Peyer's patch (tissue), 4 donors: ENCODE data around the gene SVOPL.

ENCODE experiments used
- POLR2A ChIP-seq, 2 donors: fragments of 450-650 bp; IDR thresholded peaks; one replicate each; pipeline ENCODE4 v1.5.1; 2017; ENCODE audit warnings: antibody characterized with exemption in 2 of 2, mild to moderate bottlenecking in 2 of 2, moderate library complexity in 2 of 2
- TF ChIP-seq, protein P1 (sequence below), 6 experiments: fragments of 450-650 bp in 4 of 6; fragments of 200-600 bp in 2 of 6; sonication (generic) in 1 of 6; IDR thresholded peaks; one replicate each; pipeline ENCODE4 v1.5.1; 2017 to 2019; ENCODE audit warnings: antibody characterized with exemption in 6 of 6, mild to moderate bottlenecking in 3 of 6, moderate library complexity in 1 of 6

GRCh38 chr7:138656952-138657351 is 44.2 kb downstream of the SVOPL start:
- TF ChIP-seq, protein P1, sequence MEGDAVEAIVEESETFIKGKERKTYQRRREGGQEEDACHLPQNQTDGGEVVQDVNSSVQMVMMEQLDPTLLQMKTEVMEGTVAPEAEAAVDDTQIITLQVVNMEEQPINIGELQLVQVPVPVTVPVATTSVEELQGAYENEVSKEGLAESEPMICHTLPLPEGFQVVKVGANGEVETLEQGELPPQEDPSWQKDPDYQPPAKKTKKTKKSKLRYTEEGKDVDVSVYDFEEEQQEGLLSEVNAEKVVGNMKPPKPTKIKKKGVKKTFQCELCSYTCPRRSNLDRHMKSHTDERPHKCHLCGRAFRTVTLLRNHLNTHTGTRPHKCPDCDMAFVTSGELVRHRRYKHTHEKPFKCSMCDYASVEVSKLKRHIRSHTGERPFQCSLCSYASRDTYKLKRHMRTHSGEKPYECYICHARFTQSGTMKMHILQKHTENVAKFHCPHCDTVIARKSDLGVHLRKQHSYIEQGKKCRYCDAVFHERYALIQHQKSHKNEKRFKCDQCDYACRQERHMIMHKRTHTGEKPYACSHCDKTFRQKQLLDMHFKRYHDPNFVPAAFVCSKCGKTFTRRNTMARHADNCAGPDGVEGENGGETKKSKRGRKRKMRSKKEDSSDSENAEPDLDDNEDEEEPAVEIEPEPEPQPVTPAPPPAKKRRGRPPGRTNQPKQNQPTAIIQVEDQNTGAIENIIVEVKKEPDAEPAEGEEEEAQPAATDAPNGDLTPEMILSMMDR (IDR thresholded peaks at IDR 0.05): no peak
- TF ChIP-seq POLR2A (IDR thresholded peaks at IDR 0.05): no peak
